ENCODE results near the gene RNU2-1. TPM values are rescaled to one million over a fixed set of nuclear protein-coding genes. Genes with fewer than 3 reads are reported as not detected.

RNU2-1 gene
- total RNA-seq, 2 experiments from 2014 or later: 3,772 to 4,070 TPM

GRCh38 chr17:43215341-43215740 lies 18.4 kb downstream of the RNU2-1 start:
- H3K9me3 Mint-ChIP-seq: no peaks in the 10 kb centered on the region
- no peak overlapping the region for H3K4me3 Mint-ChIP-seq
- no peaks in the 10 kb centered on the region for H3K27me3 Mint-ChIP-seq
- no peak overlapping the region for H3K27ac Mint-ChIP-seq
- H3K36me3 Mint-ChIP-seq (ENCODE audit: low read depth): peaks cover 31% of the 10 kb centered on the region
- DNase-seq (no peak), ATAC-seq (no peak)
- peaks cover 43% of the 10 kb centered on the region for H3K4me1 Mint-ChIP-seq (ENCODE audit: low read depth)
- intact Hi-C loops (cut with micrococcal nuclease): loop anchor here (10.0 kb wide), 1 partner anchor 201 kb away; no protein-coding TSS in a partner anchor
- POLR2A ChIA-PET: interaction anchor here (1.0 to 9.6 kb wide), 6 partner anchors 8 to 217 kb away, joined by 4 to 113 read pairs (median 4); partner anchors contain the start of gene RPL27
- TF ChIP-seq CTCF (IDR thresholded peaks at IDR 0.05): no peak
- CTCF ChIA-PET: interaction anchor here (1.2 to 2.0 kb wide), 4 partner anchors 12 to 95 kb away, joined by 3 to 6 read pairs (median 4); no protein-coding TSS in a partner anchor

- H3K27me3 Mint-ChIP-seq: no peaks in the 10 kb centered on the region
- no peak for ATAC-seq
- H3K27ac Mint-ChIP-seq: no peak overlapping the region
- no peak overlapping the region for H3K4me3 Mint-ChIP-seq
- intact Hi-C loops (cut with micrococcal nuclease): loop anchor here (5.0 to 10.0 kb wide), 2 partner anchors 41 to 199 kb away; partner anchors contain the start of gene NBR1
- H3K36me3 Mint-ChIP-seq (ENCODE audit: low read depth): peaks cover 37% of the 10 kb centered on the region
- peaks cover 43% of the 10 kb centered on the region for H3K4me1 Mint-ChIP-seq (ENCODE audit: low read depth)
- DNase-seq: no peak
- CTCF ChIA-PET: interaction anchor here (1.2 to 1.6 kb wide), 8 partner anchors 12 to 216 kb away, joined by 3 to 6 read pairs (median 4); partner anchors contain the start of gene RPL27
- TF ChIP-seq CTCF (IDR thresholded peaks at IDR 0.05): no peak
- POLR2A ChIA-PET: interaction anchor here (1.3 to 5.9 kb wide), 2 partner anchors 42 to 102 kb away, joined by 5 to 86 read pairs; partner anchors contain the start of gene NBR1
- H3K9me3 Mint-ChIP-seq: no peaks in the 10 kb centered on the region
Observed at GRCh38 chr17:43213545-43213944, 20.2 kb downstream of the RNU2-1 start.

GRCh38 chr17:43212641-43213490 lies 20.9 kb downstream of the RNU2-1 start:
- Mint-ChIP-seq H3K27me3 (no peaks in the 10 kb centered on the region), H3K9me3 (no peaks in the 10 kb centered on the region), H3K36me3 (ENCODE audit: low read depth) (peaks cover 35% of the 10 kb centered on the region), H3K4me3 (peak overlapping the region; percentile 98), H3K27ac (peak overlapping the region; percentile 90), H3K4me1 (ENCODE audit: low read depth) (peaks cover 39% of the 10 kb centered on the region)
- no peak for ATAC-seq
- ChIA-PET POLR2A (interaction anchor here (1.1 to 5.9 kb wide), 7 partner anchors 11 to 156 kb away, joined by 3 to 86 read pairs (median 4); partner anchors contain the start of gene NBR1), CTCF (interaction anchor here (0.7 to 1.6 kb wide), 12 partner anchors 9 to 379 kb away, joined by 3 to 6 read pairs (median 4); partner anchors contain the start of gene RPL27)
- intact Hi-C loops (cut with micrococcal nuclease): loop anchor here (5.0 to 10.0 kb wide), 2 partner anchors 41 to 198 kb away; partner anchors contain the start of gene NBR1
- DNase-seq: no peak
- TF ChIP-seq CTCF (IDR thresholded peaks at IDR 0.05): no peak

- Mint-ChIP-seq H3K4me1 (ENCODE audit: low read depth) (peaks cover 28% of the 10 kb centered on the region), H3K9me3 (no peaks in the 10 kb centered on the region), H3K27ac (peak within 1 kb of the TSS; percentile 90), H3K4me3 (peak within 1 kb of the TSS; percentile 98), H3K27me3 (no peaks in the 10 kb centered on the region), H3K36me3 (ENCODE audit: low read depth) (peaks cover 30% of the 10 kb centered on the region)
- peak; percentile 49 for TF ChIP-seq CTCF (IDR thresholded peaks at IDR 0.05)
- ChIA-PET POLR2A (interaction anchor here (0.5 to 5.9 kb wide), 13 partner anchors 9 to 387 kb away, joined by 3 to 86 read pairs (median 4); partner anchors contain the start of gene NBR1), CTCF (interaction anchor here (0.6 to 1.6 kb wide), 8 partner anchors 12 to 378 kb away, joined by 3 to 8 read pairs (median 3); no protein-coding TSS in a partner anchor)
- intact Hi-C loops (cut with micrococcal nuclease): loop anchor here (5.0 to 10.0 kb wide), 2 partner anchors 39 to 197 kb away; partner anchors contain the start of gene NBR1
- DNase-seq: peak; percentile 81
- ATAC-seq: peak; percentile 95
Observed at GRCh38 chr17:43211480-43212402, 22.0 kb downstream of the RNU2-1 start, which contains the start of gene TMEM106A. Gene TMEM106A (plus strand): TSS chr17:43211875. CDS start chr17:43213042, 1,167 bp downstream.
